LHCN-M2 (cell line): ENCODE data around the gene PADI2. TPM values are rescaled to one million over a fixed set of nuclear protein-coding genes. Genes with fewer than 3 reads are reported as not detected.
"Not testable (repeated sequence)": the region's sequence is repeated elsewhere in the genome, so short reads cannot be mapped to it uniquely, and the experiment has no call there.

ENCODE experiments used
- DNase-seq: peaks from one replicate; pipeline ENCODE4 v3.0.0-alpha.2; 2012; ENCODE audit warnings: low read depth
- total RNA-seq: library from RNA; depleted of rRNA; stranded (reverse); fragments of >200 nt; gene quantifications from 2 replicates; pipeline ENCODE4 v1.2.3, GENCODE V29; 2014

The PADI2 gene
- total RNA-seq, 1 experiment from 2014 or later, result 0.86 TPM

- DNase-seq, result no peak
Measured at GRCh38 chr1:17084787-17085186, 34.5 kb downstream of the PADI2 start.

GRCh38 chr1:17082761-17083160 is 36.5 kb downstream of the PADI2 start:
- no peak for DNase-seq

- no peak for DNase-seq
Measured at GRCh38 chr1:17081439-17081838, 37.8 kb downstream of the PADI2 start.

- DNase-seq, result no peak
Measured at GRCh38 chr1:17080880-17081279, 38.4 kb downstream of the PADI2 start.

GRCh38 chr1:17080085-17080759 is 39.0 kb downstream of the PADI2 start:
- DNase-seq, result no peak

- no peak for DNase-seq
Measured at GRCh38 chr1:17078991-17079868, 40.0 kb downstream of the PADI2 start.

- no peak for DNase-seq
Measured at GRCh38 chr1:17075470-17076255, 43.6 kb downstream of the PADI2 start.

- no peak for DNase-seq
Measured at GRCh38 chr1:17071794-17072193, 47.5 kb downstream of the PADI2 start.

- DNase-seq, result no peak
Measured at GRCh38 chr1:17070163-17070525, 49.1 kb downstream of the PADI2 start.

GRCh38 chr1:17069452-17070162 is 49.6 kb downstream of the PADI2 start:
- no peak for DNase-seq

GRCh38 chr1:17068789-17069188 is 50.5 kb downstream of the PADI2 start:
- no peak for DNase-seq

- no peak for DNase-seq
Measured at GRCh38 chr1:17067465-17068240, 51.6 kb downstream of the PADI2 start.

GRCh38 chr1:17067069-17067426 is 52.2 kb downstream of the PADI2 start:
- DNase-seq, result no peak

- no peak for DNase-seq
Measured at GRCh38 chr1:17066361-17067068, 52.7 kb downstream of the PADI2 start.

- no peak for DNase-seq
Measured at GRCh38 chr1:17065666-17066065, 53.6 kb downstream of the PADI2 start.

GRCh38 chr1:17062751-17063150 is 56.5 kb downstream of the PADI2 start:
- DNase-seq, result not testable (repeated sequence)

GRCh38 chr1:17061892-17062291 is 57.4 kb downstream of the PADI2 start:
- no peak for DNase-seq

GRCh38 chr1:17061486-17061885 is 57.8 kb downstream of the PADI2 start:
- DNase-seq, result no peak

- no peak for DNase-seq
Measured at GRCh38 chr1:17060306-17060749, 58.9 kb downstream of the PADI2 start.
